ENCODE results near the gene FBXL3. TPM values are rescaled to one million over a fixed set of nuclear protein-coding genes. Genes with fewer than 3 reads are reported as not detected.

Gene FBXL3
- total RNA-seq, 1 donor from 2014 or later, result 37.2 TPM

- H3K4me3 ChIP-seq (ENCODE audit: insufficient read depth, low read depth, low read length), result no peak overlapping the region
- Mint-ChIP-seq H3K4me1 (ENCODE audit: low read depth, unreplicated experiment) (peaks cover 3% of the 10 kb centered on the region), H3K36me3 (ENCODE audit: low read depth, unreplicated experiment) (no peaks in the 10 kb centered on the region), H3K27ac (ENCODE audit: unreplicated experiment) (no peak overlapping the region), H3K9me3 (ENCODE audit: unreplicated experiment) (no peaks in the 10 kb centered on the region), H3K27me3 (ENCODE audit: low read depth, unreplicated experiment) (peaks cover 21% of the 10 kb centered on the region), H3K4me3 (ENCODE audit: unreplicated experiment) (no peak overlapping the region)
- no peak for FAIRE-seq
- no peak for DNase-seq (ENCODE audit: low read depth)
- H3K9ac ChIP-seq (ENCODE audit: low read length), result no peak overlapping the region
- H3K27me3 ChIP-seq (ENCODE audit: insufficient read depth, low read length), result peaks cover 31% of the 10 kb centered on the region
- H3K79me2 ChIP-seq (ENCODE audit: insufficient read depth, low read length), result no peaks in the 10 kb centered on the region
- H3K36me3 ChIP-seq (ENCODE audit: insufficient read depth, low read length), result no peaks in the 10 kb centered on the region
- H3K4me2 ChIP-seq (ENCODE audit: low read length), result no peak overlapping the region
- H3K9me3 ChIP-seq (ENCODE audit: insufficient read depth, low read depth, low read length), result no peaks in the 10 kb centered on the region
- TF ChIP-seq EZH2 (IDR thresholded peaks at IDR 0.05; ENCODE audit: insufficient read depth, low read length) (no peak), CTCF (IDR thresholded peaks at IDR 0.05; ENCODE audit: insufficient read depth, low read depth, low read length) (no peak)
- peaks cover 3% of the 10 kb centered on the region for H3K4me1 ChIP-seq (ENCODE audit: insufficient read depth, low read length)
- H3K27ac ChIP-seq (ENCODE audit: low read depth, low read length), result no peak overlapping the region
- H4K20me1 ChIP-seq (ENCODE audit: insufficient read depth, low read length), result no peaks in the 10 kb centered on the region
- H2AFZ ChIP-seq (ENCODE audit: low read depth, low read length), result no peak overlapping the region
Observed at GRCh38 chr13:76976929-76977328, 50.0 kb downstream of the FBXL3 start.

DNA sequence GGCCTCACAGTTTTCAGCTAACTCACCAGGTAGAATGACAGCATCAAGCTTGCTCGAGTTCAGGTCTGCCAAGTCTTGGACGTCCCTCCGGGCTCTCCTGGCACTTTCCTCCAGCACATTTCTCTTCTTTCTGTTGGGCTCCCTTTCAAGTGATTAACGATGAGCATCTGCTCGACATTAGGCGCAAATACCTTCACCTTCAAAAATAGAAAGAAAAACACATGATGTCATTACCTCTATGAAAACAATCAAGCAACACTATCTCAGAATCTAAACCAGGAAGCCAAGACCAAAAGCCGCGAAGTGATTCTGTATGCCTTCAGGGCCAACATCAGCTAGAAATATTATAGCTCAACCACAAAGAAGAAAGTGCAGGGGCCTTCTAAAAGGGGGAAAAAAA lies 50.5 kb downstream of the FBXL3 start:
- Histone ChIP-seq H3K4me1 (ENCODE audit: insufficient read depth, low read length) (peaks cover 3% of the 10 kb centered on the region), H3K27me3 (ENCODE audit: insufficient read depth, low read length) (peaks cover 29% of the 10 kb centered on the region), H2AFZ (ENCODE audit: low read depth, low read length) (no peak overlapping the region), H4K20me1 (ENCODE audit: insufficient read depth, low read length) (no peaks in the 10 kb centered on the region), H3K4me2 (ENCODE audit: low read length) (peak overlapping the region; percentile 35), H3K4me3 (ENCODE audit: insufficient read depth, low read depth, low read length) (no peak overlapping the region), H3K27ac (ENCODE audit: low read depth, low read length) (no peak overlapping the region), H3K36me3 (ENCODE audit: insufficient read depth, low read length) (no peaks in the 10 kb centered on the region), H3K79me2 (ENCODE audit: insufficient read depth, low read length) (no peaks in the 10 kb centered on the region), H3K9ac (ENCODE audit: low read length) (no peak overlapping the region), H3K9me3 (ENCODE audit: insufficient read depth, low read depth, low read length) (no peaks in the 10 kb centered on the region)
- DNase-seq (ENCODE audit: low read depth), result peak; percentile 87
- TF ChIP-seq CTCF (IDR thresholded peaks at IDR 0.05; ENCODE audit: insufficient read depth, low read depth, low read length), result no peak
- no peak for TF ChIP-seq EZH2 (IDR thresholded peaks at IDR 0.05; ENCODE audit: insufficient read depth, low read length)
- H3K9me3 Mint-ChIP-seq (ENCODE audit: unreplicated experiment), result no peaks in the 10 kb centered on the region
- no peak for FAIRE-seq
- peaks cover 18% of the 10 kb centered on the region for H3K27me3 Mint-ChIP-seq (ENCODE audit: low read depth, unreplicated experiment)
- no peaks in the 10 kb centered on the region for H3K36me3 Mint-ChIP-seq (ENCODE audit: low read depth, unreplicated experiment)
- peaks cover 3% of the 10 kb centered on the region for H3K4me1 Mint-ChIP-seq (ENCODE audit: low read depth, unreplicated experiment)
- no peak overlapping the region for H3K4me3 Mint-ChIP-seq (ENCODE audit: unreplicated experiment)
- H3K27ac Mint-ChIP-seq (ENCODE audit: unreplicated experiment), result no peak overlapping the region

- Histone ChIP-seq H3K27me3 (ENCODE audit: insufficient read depth, low read length) (peaks cover 27% of the 10 kb centered on the region), H3K9ac (ENCODE audit: low read length) (no peak overlapping the region), H3K4me1 (ENCODE audit: insufficient read depth, low read length) (peaks cover 3% of the 10 kb centered on the region), H3K36me3 (ENCODE audit: insufficient read depth, low read length) (no peaks in the 10 kb centered on the region), H3K79me2 (ENCODE audit: insufficient read depth, low read length) (no peaks in the 10 kb centered on the region), H3K9me3 (ENCODE audit: insufficient read depth, low read depth, low read length) (no peaks in the 10 kb centered on the region), H4K20me1 (ENCODE audit: insufficient read depth, low read length) (no peaks in the 10 kb centered on the region), H3K27ac (ENCODE audit: low read depth, low read length) (no peak overlapping the region), H3K4me2 (ENCODE audit: low read length) (no peak overlapping the region), H2AFZ (ENCODE audit: low read depth, low read length) (no peak overlapping the region), H3K4me3 (ENCODE audit: insufficient read depth, low read depth, low read length) (no peak overlapping the region)
- no peaks in the 10 kb centered on the region for H3K9me3 Mint-ChIP-seq (ENCODE audit: unreplicated experiment)
- no peak for FAIRE-seq
- no peak for DNase-seq (ENCODE audit: low read depth)
- TF ChIP-seq EZH2 (IDR thresholded peaks at IDR 0.05; ENCODE audit: insufficient read depth, low read length), result no peak
- no peak for TF ChIP-seq CTCF (IDR thresholded peaks at IDR 0.05; ENCODE audit: insufficient read depth, low read depth, low read length)
- H3K27ac Mint-ChIP-seq (ENCODE audit: unreplicated experiment), result no peak overlapping the region
- H3K4me3 Mint-ChIP-seq (ENCODE audit: unreplicated experiment), result no peak overlapping the region
- no peaks in the 10 kb centered on the region for H3K36me3 Mint-ChIP-seq (ENCODE audit: low read depth, unreplicated experiment)
- peaks cover 3% of the 10 kb centered on the region for H3K4me1 Mint-ChIP-seq (ENCODE audit: low read depth, unreplicated experiment)
- H3K27me3 Mint-ChIP-seq (ENCODE audit: low read depth, unreplicated experiment), result peaks cover 14% of the 10 kb centered on the region
Observed at GRCh38 chr13:76975863-76976262, 51.1 kb downstream of the FBXL3 start.
